ENCODE measurements around the gene ACAD9.
A peak's percentile ranks its signal among the peaks of the same experiment; 100 is the strongest.
"Not testable (repeated sequence)": the region's sequence is repeated elsewhere in the genome, so short reads cannot be mapped to it uniquely, and the experiment has no call there.

Gene ACAD9

GRCh38 chr3:128879125-128879969, at the start of gene ACAD9:
TSS of gene ACAD9 (plus strand) at chr3:128879620. CDS start at chr3:128879692, 72 bp downstream.
- ATAC-seq (ENCODE audit: low read depth) (peak; percentile 95), DNase-seq (ENCODE audit: low spot score in 2 of 2) (peak; percentile 98 to 99)
- Mint-ChIP-seq H3K4me1 (peaks cover 28% of the 10 kb centered on the region), H3K27me3 (no peaks in the 10 kb centered on the region), H3K9me3 (no peaks in the 10 kb centered on the region), H3K4me3 (peak within 1 kb of the TSS; percentile 84), H3K27ac (peak within 1 kb of the TSS; percentile 91), H3K36me3 (peaks cover 10% of the 10 kb centered on the region)

- DNase-seq (ENCODE audit: low spot score in 2 of 2); ATAC-seq (ENCODE audit: low read depth); H3K4me1 Mint-ChIP-seq; H3K27ac Mint-ChIP-seq; H3K36me3 Mint-ChIP-seq; H3K9me3 Mint-ChIP-seq; H3K4me3 Mint-ChIP-seq; H3K27me3 Mint-ChIP-seq: not testable (repeated sequence)
These were observed 49.3 kb upstream of the ACAD9 start for GRCh38 chr3:128829925-128830625.

GRCh38 chr3:128830762-128831161, 48.7 kb upstream of the ACAD9 start:
- H3K27me3 Mint-ChIP-seq; H3K9me3 Mint-ChIP-seq; H3K27ac Mint-ChIP-seq; H3K4me1 Mint-ChIP-seq; ATAC-seq (ENCODE audit: low read depth); H3K4me3 Mint-ChIP-seq; DNase-seq (ENCODE audit: low spot score in 2 of 2); H3K36me3 Mint-ChIP-seq: not testable (repeated sequence)

GRCh38 chr3:128832979-128833378, 46.4 kb upstream of the ACAD9 start:
- H3K27ac Mint-ChIP-seq; H3K9me3 Mint-ChIP-seq; H3K27me3 Mint-ChIP-seq; DNase-seq (ENCODE audit: low spot score in 2 of 2); ATAC-seq (ENCODE audit: low read depth); H3K4me1 Mint-ChIP-seq; H3K36me3 Mint-ChIP-seq; H3K4me3 Mint-ChIP-seq: not testable (repeated sequence)

GRCh38 chr3:128835096-128835495, 44.3 kb upstream of the ACAD9 start:
- Mint-ChIP-seq H3K9me3 (no peaks in the 10 kb centered on the region), H3K27ac (no peak overlapping the region), H3K27me3 (peaks cover 2% of the 10 kb centered on the region), H3K4me3 (no peak overlapping the region), H3K36me3 (no peaks in the 10 kb centered on the region), H3K4me1 (no peaks in the 10 kb centered on the region)
- no peak for ATAC-seq (ENCODE audit: low read depth)
- DNase-seq (ENCODE audit: low spot score in 2 of 2): no peak

- DNase-seq (ENCODE audit: low spot score in 2 of 2) (no peak), ATAC-seq (ENCODE audit: low read depth) (no peak)
- Mint-ChIP-seq H3K4me3 (no peak overlapping the region), H3K9me3 (no peaks in the 10 kb centered on the region), H3K4me1 (peaks cover 7% of the 10 kb centered on the region), H3K27ac (no peak overlapping the region), H3K27me3 (no peaks in the 10 kb centered on the region), H3K36me3 (no peaks in the 10 kb centered on the region)
These were observed 37.2 kb upstream of the ACAD9 start for GRCh38 chr3:128841926-128842920.

- no peaks in the 10 kb centered on the region for H3K36me3 Mint-ChIP-seq
- H3K4me3 Mint-ChIP-seq: no peak overlapping the region
- H3K27me3 Mint-ChIP-seq: no peaks in the 10 kb centered on the region
- DNase-seq (ENCODE audit: low spot score in 2 of 2): no peak
- H3K27ac Mint-ChIP-seq: no peak overlapping the region
- no peak for ATAC-seq (ENCODE audit: low read depth)
- H3K9me3 Mint-ChIP-seq: no peaks in the 10 kb centered on the region
- peaks cover 7% of the 10 kb centered on the region for H3K4me1 Mint-ChIP-seq
These were observed 34.9 kb upstream of the ACAD9 start for GRCh38 chr3:128844502-128844901.

- H3K27ac Mint-ChIP-seq: peak overlapping the region; percentile 77
- no peaks in the 10 kb centered on the region for H3K27me3 Mint-ChIP-seq
- H3K4me1 Mint-ChIP-seq: peaks cover 7% of the 10 kb centered on the region
- no peaks in the 10 kb centered on the region for H3K9me3 Mint-ChIP-seq
- DNase-seq (ENCODE audit: low spot score in 2 of 2) (no peak), ATAC-seq (ENCODE audit: low read depth) (no peak)
- peak overlapping the region; percentile 78 for H3K4me3 Mint-ChIP-seq
- no peaks in the 10 kb centered on the region for H3K36me3 Mint-ChIP-seq
These were observed 34.2 kb upstream of the ACAD9 start for GRCh38 chr3:128845119-128845777.

- peak; percentile 82 for ATAC-seq (ENCODE audit: low read depth)
- no peaks in the 10 kb centered on the region for H3K36me3 Mint-ChIP-seq
- peak overlapping the region; percentile 78 for H3K4me3 Mint-ChIP-seq
- H3K27ac Mint-ChIP-seq: peak overlapping the region; percentile 77
- no peaks in the 10 kb centered on the region for H3K9me3 Mint-ChIP-seq
- DNase-seq (ENCODE audit: low spot score in 2 of 2): peak; percentile 59 to 79
- H3K4me1 Mint-ChIP-seq: peaks cover 7% of the 10 kb centered on the region
- H3K27me3 Mint-ChIP-seq: no peaks in the 10 kb centered on the region
These were observed 33.5 kb upstream of the ACAD9 start for GRCh38 chr3:128845778-128846485.

- Mint-ChIP-seq H3K4me1 (peaks cover 7% of the 10 kb centered on the region), H3K4me3 (no peak overlapping the region), H3K27me3 (no peaks in the 10 kb centered on the region), H3K27ac (no peak overlapping the region), H3K36me3 (no peaks in the 10 kb centered on the region), H3K9me3 (no peaks in the 10 kb centered on the region)
- ATAC-seq (ENCODE audit: low read depth): no peak
- no peak for DNase-seq (ENCODE audit: low spot score in 2 of 2)
These were observed 32.9 kb upstream of the ACAD9 start for GRCh38 chr3:128846486-128846891.

- Mint-ChIP-seq H3K27ac (no peak overlapping the region), H3K4me3 (no peak overlapping the region), H3K36me3 (no peaks in the 10 kb centered on the region)
These were observed 31.6 kb upstream of the ACAD9 start for GRCh38 chr3:128847666-128848370.

GRCh38 chr3:128848936-128849335, 30.5 kb upstream of the ACAD9 start:
- DNase-seq (ENCODE audit: low spot score in 2 of 2): no peak
- Mint-ChIP-seq H3K36me3 (no peaks in the 10 kb centered on the region), H3K4me1 (peaks cover 7% of the 10 kb centered on the region), H3K4me3 (no peak overlapping the region), H3K27me3 (no peaks in the 10 kb centered on the region), H3K27ac (no peak overlapping the region), H3K9me3 (peaks cover 3% of the 10 kb centered on the region)
- no peak for ATAC-seq (ENCODE audit: low read depth)

More at GRCh38 chr3:128847666-128848370, 31.6 kb upstream of the ACAD9 start:
- ATAC-seq (ENCODE audit: low read depth) (no peak), DNase-seq (ENCODE audit: low spot score in 2 of 2) (no peak)
- Mint-ChIP-seq H3K4me1 (peaks cover 7% of the 10 kb centered on the region), H3K9me3 (no peaks in the 10 kb centered on the region), H3K27me3 (no peaks in the 10 kb centered on the region)

Measured in memory B cell (primary cell).